HCT116 (cell line): ENCODE data around the gene SFXN2. TPM values are rescaled to one million over a fixed set of nuclear protein-coding genes. Genes with fewer than 3 reads are reported as not detected.

Source experiments
- ATAC-seq: fragments of 200-7000 bp; cut with Tn5 transposase; 2 replicates; pipeline ENCODE4 v1.9.1; 2020; ENCODE audit warnings: mild to moderate bottlenecking, moderate library complexity
- BruUV-seq: library from RNA; stranded (reverse); fragments of 400-500 nt; replicated peaks from 2 replicates; lab custom pipeline; 2021; lab: Mats Ljungman, UMichigan
- CTCF ChIA-PET: fragments of 300-600 bp; sonication (Branson Sonifier 250); formaldehyde crosslinking; loops from one replicate; lab custom pipeline; 2021; ENCODE audit warnings: antibody characterized with exemption; lab: Charles Lee
- POLR2A ChIA-PET: fragments of 300-600, 350-600 bp; sonication (Branson Sonifier 250); formaldehyde crosslinking; loops from one replicate; lab custom pipeline; 2021; ENCODE audit warnings: antibody characterized with exemption; lab: Charles Lee
- RAD21 ChIA-PET, 2 experiments: fragments of 300-600 bp; sonication (Branson Sonifier 250); formaldehyde crosslinking; loops; one replicate each; lab custom pipeline; 2023; ENCODE audit warnings: low total read pairs in 2 of 2; ENCODE audit not compliant: uncharacterized antibody in 2 of 2, unreplicated experiment in 2 of 2, low non-redundant PET in 1 of 2; lab: Charles Lee
- DNase-seq: peaks from one replicate; pipeline ENCODE4 v3.0.0-alpha.2; 2010; ENCODE audit warnings: low read depth, low spot score
- H2AFZ ChIP-seq: fragments of 200-600 bp; shearing (Covaris generic), sonication (generic); 2 replicates; pipeline ENCODE4 v1.6.1; 2017; ENCODE audit warnings: low read depth, mixed run types, mixed read lengths, antibody characterized with exemption, low read length; ENCODE audit not compliant: poor library complexity, severe bottlenecking
- H3K27ac ChIP-seq: 2 replicates; pipeline ENCODE4 v1.5.1; 2012; ENCODE audit warnings: low read depth, low read length
- H3K27me3 ChIP-seq: fragments of 200-600 bp; sonication (generic); 2 replicates; pipeline ENCODE4 v1.6.1; 2016; ENCODE audit warnings: mixed run types, low read length, mixed read lengths; ENCODE audit not compliant: insufficient read depth
- H3K36me3 ChIP-seq, 2 experiments: fragments of 200-500 bp in 1 of 2; fragments of 200-600 bp in 1 of 2; sonication (Bioruptor generic) in 1 of 2; sonication (generic) in 1 of 2; 2 replicates each; pipeline versions ENCODE4 v1.5.1 to v1.6.1; 2014 to 2016; ENCODE audit warnings: low read length in 2 of 2, inconsistent platforms in 1 of 2, mixed read lengths in 1 of 2, mixed run types in 1 of 2; ENCODE audit not compliant: insufficient read depth in 2 of 2, control insufficient read depth in 1 of 2
- H3K4me1 ChIP-seq, 2 experiments: fragments of 200-600 bp in 1 of 2; sonication (generic) in 1 of 2; 2 replicates each; pipeline versions ENCODE4 v1.5.1 to v1.6.1; 2012 to 2017; ENCODE audit warnings: low read length in 2 of 2, inconsistent platforms in 1 of 2, mild to moderate bottlenecking in 1 of 2, mixed read lengths in 1 of 2, mixed run types in 1 of 2, moderate library complexity in 1 of 2; ENCODE audit not compliant: insufficient read depth in 2 of 2, control insufficient read depth in 1 of 2
- H3K4me2 ChIP-seq: fragments of 200-600 bp; sonication (generic); 2 replicates; pipeline ENCODE4 v1.6.1; 2017; ENCODE audit warnings: mixed run types, low read length, mixed read lengths
- H3K4me3 ChIP-seq, 2 experiments: fragments of 200-600 bp in 1 of 2; sonication (generic) in 1 of 2; replicated peaks in 1 of 2; 2 replicates each; pipeline ENCODE4 v1.5.1; 2011 to 2016; ENCODE audit warnings: low read length in 2 of 2, control low read depth in 1 of 2, low read depth in 1 of 2, mild to moderate bottlenecking in 1 of 2, mixed read lengths in 1 of 2, mixed run types in 1 of 2
- H3K79me2 ChIP-seq: fragments of 200-600 bp; sonication (generic); 2 replicates; pipeline ENCODE4 v1.6.1; 2017; ENCODE audit warnings: mild to moderate bottlenecking, mixed run types, low read length, moderate library complexity, mixed read lengths; ENCODE audit not compliant: insufficient read depth
- H3K9ac ChIP-seq: fragments of 200-600 bp; sonication (generic); 2 replicates; pipeline ENCODE4 v1.6.1; 2016; ENCODE audit warnings: low read length, mixed read lengths
- H3K9me2 ChIP-seq: fragments of 200-600 bp; sonication (generic), shearing (Covaris generic); 2 replicates; pipeline ENCODE4 v1.6.1; 2017; ENCODE audit warnings: mixed run types, mild to moderate bottlenecking, moderate library complexity; ENCODE audit not compliant: insufficient read depth
- H3K9me3 ChIP-seq, 2 experiments: fragments of 200-500 bp in 1 of 2; fragments of 200-600 bp in 1 of 2; sonication (Bioruptor generic) in 1 of 2; sonication (generic) in 1 of 2; 2 replicates each; pipeline ENCODE4 v1.6.1; 2014 to 2017; ENCODE audit warnings: low read length in 2 of 2, mixed read lengths in 2 of 2, inconsistent platforms in 1 of 2, low read depth in 1 of 2, mild to moderate bottlenecking in 1 of 2, mixed run types in 1 of 2, moderate library complexity in 1 of 2; ENCODE audit not compliant: control insufficient read depth in 1 of 2, insufficient read depth in 1 of 2
- H4K20me1 ChIP-seq: fragments of 200-600 bp; sonication (generic), shearing (Covaris generic); 2 replicates; pipeline ENCODE4 v1.6.1; 2017; ENCODE audit warnings: mixed run types, mild to moderate bottlenecking, moderate library complexity; ENCODE audit not compliant: insufficient read depth
- CEBPB ChIP-seq: IDR thresholded peaks from 2 replicates; pipeline ENCODE4 v1.6.1; 2012; ENCODE audit warnings: low read depth
- ELF1 ChIP-seq: IDR thresholded peaks from 2 replicates; pipeline ENCODE4 v1.6.1; 2012; ENCODE audit warnings: low read depth, borderline replicate concordance
- JUND ChIP-seq: IDR thresholded peaks from 2 replicates; pipeline ENCODE4 v1.6.1; 2012
- POLR2A ChIP-seq: IDR thresholded peaks from 2 replicates; pipeline ENCODE4 v1.7.0; 2011; ENCODE audit warnings: borderline replicate concordance; ENCODE audit not compliant: insufficient read depth, insufficient read length; ENCODE audit errors: extremely low read depth
- RAD21 ChIP-seq: IDR thresholded peaks from 2 replicates; pipeline ENCODE4 v1.6.1; 2012; ENCODE audit warnings: low read depth, mild to moderate bottlenecking
- SIN3A ChIP-seq: IDR thresholded peaks from 2 replicates; pipeline ENCODE4 v1.6.1; 2012; ENCODE audit warnings: low read depth
- SP1 ChIP-seq: IDR thresholded peaks from 2 replicates; pipeline ENCODE4 v1.6.1; 2012; ENCODE audit warnings: low read depth
- SRF ChIP-seq: IDR thresholded peaks from 2 replicates; pipeline ENCODE4 v1.6.1; 2012; ENCODE audit warnings: low read depth
- YY1 ChIP-seq: IDR thresholded peaks from 2 replicates; pipeline ENCODE4 v1.6.1; 2011; ENCODE audit warnings: low read length, low read depth, moderate library complexity, mild to moderate bottlenecking; ENCODE audit not compliant: insufficient replicate concordance; ENCODE audit errors: extremely low read depth
- ZFX ChIP-seq: fragments of 450-650 bp; IDR thresholded peaks from 2 replicates; pipeline ENCODE4 v1.6.1; 2017
- intact Hi-C: fragments of 100-400 bp; cut with micrococcal nuclease; formaldehyde crosslinking; loops from 2 replicates; pipeline ENCODE4 v1.10.0; 2022
- total RNA-seq: library from RNA; stranded (reverse); gene quantifications from one replicate; pipeline ENCODE4 v1.2.1, GENCODE V29; 2021; ENCODE audit not compliant: unreplicated experiment
- TF ChIP-seq, protein P1 (sequence below): IDR thresholded peaks from 2 replicates; pipeline ENCODE4 v1.6.1; 2012

Gene SFXN2
- total RNA-seq, 1 experiment from 2014 or later, result 22.9 TPM

DNA sequence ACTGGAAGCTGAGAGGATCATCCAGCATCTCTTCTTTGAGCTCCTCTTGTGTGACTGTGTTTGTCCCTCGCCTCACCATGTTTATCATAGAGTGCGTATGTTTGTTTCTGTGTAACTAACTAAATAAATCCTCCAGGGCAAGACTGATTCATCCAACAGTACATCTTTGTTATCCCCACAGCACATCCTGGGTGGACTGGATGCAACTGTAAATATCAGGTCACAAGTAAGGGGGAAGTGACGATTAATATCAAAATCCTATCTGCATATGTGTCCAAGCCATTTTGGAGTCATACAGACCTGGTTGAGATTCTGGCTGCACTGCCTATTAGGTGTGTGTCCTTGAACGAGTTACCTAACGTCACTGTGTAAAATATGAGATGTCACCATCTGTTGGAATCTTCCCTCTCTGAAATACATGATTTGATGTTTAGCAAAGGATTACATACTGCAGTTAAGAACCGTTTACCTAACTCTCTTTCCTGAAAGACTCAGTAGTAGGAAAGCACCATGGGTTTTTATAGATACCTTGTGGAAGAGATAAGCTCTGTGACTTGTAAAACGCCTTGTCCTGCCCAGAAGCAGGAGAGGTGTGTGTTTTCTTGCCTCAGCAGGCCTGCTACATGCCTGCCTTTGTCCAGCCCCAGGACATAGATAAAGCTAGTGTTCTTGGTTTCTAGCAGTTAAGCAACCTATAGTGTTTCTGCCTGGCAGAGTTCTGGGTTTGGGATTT is 55.1 kb downstream of the SFXN2 start:
- no peak overlapping the region for H3K27ac ChIP-seq
- ChIA-PET CTCF (no interaction called here), RAD21 (no interaction called here), POLR2A (no interaction called here)
- BruUV-seq, result no TSS peak
- no peak overlapping the region for H3K9ac ChIP-seq
- H2AFZ ChIP-seq, result no peak overlapping the region
- intact Hi-C loops, result no loop called here
- no peak overlapping the region for H3K4me3 ChIP-seq
- no peak for DNase-seq
- H3K9me2 ChIP-seq, result no peaks in the 10 kb centered on the region
- H3K9me3 ChIP-seq, result no peaks in the 10 kb centered on the region
- no peaks in the 10 kb centered on the region for H3K27me3 ChIP-seq
- no peak overlapping the region for H3K4me2 ChIP-seq
- peaks cover 0 to 7% of the 10 kb centered on the region in 2 experiments; a peak in 1 of 4 replicates for H3K4me1 ChIP-seq
- no peaks in the 10 kb centered on the region for H4K20me1 ChIP-seq
- no peak for TF ChIP-seq YY1
- no peak for TF ChIP-seq SP1
- no peak for TF ChIP-seq RAD21
- TF ChIP-seq CEBPB, result no peak
- no peak for TF ChIP-seq ZFX
- TF ChIP-seq SIN3A, result no peak
- no peak for TF ChIP-seq ELF1
- TF ChIP-seq POLR2A, result no peak
- TF ChIP-seq SRF, result no peak
- TF ChIP-seq, protein P1, sequence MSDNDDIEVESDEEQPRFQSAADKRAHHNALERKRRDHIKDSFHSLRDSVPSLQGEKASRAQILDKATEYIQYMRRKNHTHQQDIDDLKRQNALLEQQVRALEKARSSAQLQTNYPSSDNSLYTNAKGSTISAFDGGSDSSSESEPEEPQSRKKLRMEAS, result no peak
- no peak for TF ChIP-seq JUND
- TF ChIP-seq, all 23 proteins: peak for 0
- Histone ChIP-seq H3K36me3 (no peaks in the 10 kb centered on the region), H3K79me2 (no peaks in the 10 kb centered on the region)
- ATAC-seq, result no peak

DNA sequence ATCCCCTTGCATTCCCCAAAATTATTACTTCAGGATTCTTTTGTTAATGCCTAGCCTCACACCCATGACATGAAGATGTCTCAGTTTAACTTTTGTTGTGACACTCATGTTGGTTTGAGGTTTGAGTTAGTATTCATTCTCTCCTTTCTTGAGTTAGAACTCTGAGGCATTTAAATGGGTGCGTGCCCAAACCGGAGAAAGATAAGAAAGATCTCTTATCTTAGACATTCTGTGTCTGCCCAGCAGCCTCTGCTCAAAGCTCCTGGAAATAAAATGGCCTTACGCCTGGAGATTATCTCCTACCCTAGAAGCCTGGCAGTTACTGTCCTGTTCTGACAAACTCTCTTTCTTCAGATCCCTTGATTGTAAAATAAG is 55.7 kb downstream of the SFXN2 start:
- Histone ChIP-seq H3K4me2 (no peak overlapping the region), H3K9ac (no peak overlapping the region)
- TF ChIP-seq SIN3A (no peak), ZFX (no peak)
- TF ChIP-seq, all 23 proteins: peak for 0
- Histone ChIP-seq H3K27me3 (no peaks in the 10 kb centered on the region), H3K4me1 (peaks cover 0 to 7% of the 10 kb centered on the region in 2 experiments; a peak in 1 of 4 replicates), H3K9me3 (no peaks in the 10 kb centered on the region), H2AFZ (no peak overlapping the region), H3K9me2 (no peaks in the 10 kb centered on the region), H3K4me3 (no peak overlapping the region), H3K36me3 (no peaks in the 10 kb centered on the region), H4K20me1 (no peaks in the 10 kb centered on the region), H3K79me2 (no peaks in the 10 kb centered on the region), H3K27ac (no peak overlapping the region)
- RAD21 ChIA-PET, result no interaction called here
- POLR2A ChIA-PET, result no interaction called here
- intact Hi-C loops, result no loop called here
- CTCF ChIA-PET, result no interaction called here
- DNase-seq, result no peak
- no peak for ATAC-seq
- no TSS peak for BruUV-seq
